CD14-positive monocyte (primary cell): Measurements from ENCODE around the gene ZNF503. TPM values are rescaled to one million over a fixed set of nuclear protein-coding genes. Genes with fewer than 3 reads are reported as not detected.

Source experiments
- DNase-seq, 3 donors: peaks; one replicate each; pipeline ENCODE4 v3.0.0-alpha.2; 2011 to 2022
- H2AFZ ChIP-seq: 2 replicates; pipeline ENCODE4 v1.6.0; 2012; ENCODE audit warnings: mild to moderate bottlenecking, low read depth, low read length, inconsistent platforms; ENCODE audit not compliant: insufficient read depth, poor library complexity, severe bottlenecking
- H3K27ac ChIP-seq, 2 donors: 1 replicate in 1 of 2; 2 replicates in 1 of 2; pipeline ENCODE4 v1.5.1; 2012 to 2013; ENCODE audit warnings: low read length in 2 of 2, control low read depth in 1 of 2, inconsistent platforms in 1 of 2, low read depth in 1 of 2, mild to moderate bottlenecking in 1 of 2
- H3K27me3 ChIP-seq, 2 donors: one replicate each; pipeline versions ENCODE4 v1.6.0 to v1.6.1; 2011 to 2013; ENCODE audit warnings: low read length in 2 of 2; ENCODE audit not compliant: control insufficient read depth in 2 of 2, insufficient read depth in 2 of 2
- H3K36me3 ChIP-seq, 2 donors: replicated peaks in 1 of 2; 1 replicate in 1 of 2; 2 replicates in 1 of 2; pipeline versions ENCODE4 v1.5.1 to v1.6.1; 2012 to 2013; ENCODE audit warnings: low read length in 2 of 2, control low read depth in 1 of 2, inconsistent platforms in 1 of 2, mild to moderate bottlenecking in 1 of 2; ENCODE audit not compliant: insufficient read depth in 2 of 2, control insufficient read depth in 1 of 2
- H3K4me1 ChIP-seq, 2 donors: 1 replicate in 1 of 2; 2 replicates in 1 of 2; pipeline versions ENCODE4 v1.5.1 to v1.6.1; 2012 to 2013; ENCODE audit warnings: low read length in 2 of 2, control low read depth in 1 of 2, inconsistent platforms in 1 of 2, mild to moderate bottlenecking in 1 of 2, moderate library complexity in 1 of 2; ENCODE audit not compliant: insufficient read depth in 2 of 2, control insufficient read depth in 1 of 2
- H3K4me2 ChIP-seq: replicated peaks from 2 replicates; pipeline ENCODE3; 2012; ENCODE audit warnings: low read length, moderate library complexity, mild to moderate bottlenecking; ENCODE audit not compliant: poor library complexity, severe bottlenecking; ENCODE audit errors: extremely low read depth
- H3K4me3 ChIP-seq, 3 experiments: fragments of 200-600 bp in 1 of 3; sonication (generic) in 1 of 3; replicated peaks in 1 of 3; 1 replicate in 2 of 3; 2 replicates in 1 of 3; pipeline ENCODE4 v1.5.1; 2011 to 2013; ENCODE audit warnings: low read length in 3 of 3, mild to moderate bottlenecking in 3 of 3, control low read depth in 2 of 3, low read depth in 2 of 3, inconsistent platforms in 1 of 3, moderate library complexity in 1 of 3
- H3K79me2 ChIP-seq: 2 replicates; pipeline ENCODE4 v1.6.0; 2012; ENCODE audit warnings: mild to moderate bottlenecking, control low read depth, inconsistent platforms, low read length, moderate library complexity; ENCODE audit not compliant: insufficient read depth
- H3K9ac ChIP-seq: 2 replicates; pipeline ENCODE4 v1.6.0; 2017; ENCODE audit warnings: low read length, mild to moderate bottlenecking; ENCODE audit not compliant: insufficient read depth, poor library complexity, severe bottlenecking
- H3K9me3 ChIP-seq, 2 donors: replicated peaks in 1 of 2; 1 replicate in 1 of 2; 2 replicates in 1 of 2; pipeline versions ENCODE4 v1.5.1 to v1.6.1; 2012 to 2013; ENCODE audit warnings: low read length in 2 of 2, control low read depth in 1 of 2; ENCODE audit not compliant: control insufficient read depth in 1 of 2, insufficient read depth in 1 of 2
- H4K20me1 ChIP-seq: 2 replicates; pipeline ENCODE4 v1.6.0; 2012; ENCODE audit warnings: mild to moderate bottlenecking, low read length, control low read depth, moderate library complexity; ENCODE audit not compliant: insufficient read depth
- H3K27ac Mint-ChIP-seq, 7 donors: one replicate each; pipeline ENCODE4 v1.8.0; 2020; ENCODE audit warnings: mild to moderate bottlenecking in 7 of 7, mixed read lengths in 7 of 7, moderate library complexity in 6 of 7, inconsistent platforms in 2 of 7
- H3K27me3 Mint-ChIP-seq, 3 donors: one replicate each; pipeline ENCODE4 v1.8.0; 2021 to 2022; ENCODE audit warnings: low read depth in 3 of 3, mild to moderate bottlenecking in 3 of 3, mixed read lengths in 3 of 3, moderate library complexity in 3 of 3, inconsistent platforms in 1 of 3
- H3K36me3 Mint-ChIP-seq, 2 donors: one replicate each; pipeline ENCODE4 v1.8.0; 2020; ENCODE audit warnings: mixed read lengths in 2 of 2, inconsistent platforms in 1 of 2, mild to moderate bottlenecking in 1 of 2
- H3K4me1 Mint-ChIP-seq: one replicate; pipeline ENCODE4 v1.8.0; 2020; ENCODE audit warnings: mild to moderate bottlenecking, mixed read lengths
- H3K4me3 Mint-ChIP-seq, 2 donors: one replicate each; pipeline ENCODE4 v1.8.0; 2020; ENCODE audit warnings: mild to moderate bottlenecking in 2 of 2, mixed read lengths in 2 of 2, moderate library complexity in 1 of 2
- H3K9me3 Mint-ChIP-seq, 7 donors: one replicate each; pipeline ENCODE4 v1.8.0; 2020 to 2022; ENCODE audit warnings: mixed read lengths in 7 of 7, mild to moderate bottlenecking in 6 of 7, moderate library complexity in 6 of 7, inconsistent platforms in 2 of 7
- WGBS: methylation state at CpG from one replicate; pipeline ENCODE4 v1.1.5; 2013; ENCODE audit warnings: missing lambda C conversion rate; ENCODE audit not compliant: insufficient coverage; 5-methylcytosine and 5-hydroxymethylcytosine counted together
- intact Hi-C, 2 donors: fragments of 100-400 bp; cut with micrococcal nuclease; formaldehyde crosslinking; loops; one replicate each; pipeline versions ENCODE4 v1.15.0 to v1.15.1; 2023
- polyA plus RNA-seq, 3 donors: library from polyadenylated mRNA; depleted of rRNA in 1 of 3; unstranded in 2 of 3; stranded (reverse) in 1 of 3; fragments of 300-500 nt in 2 of 3; fragments of >200 nt in 1 of 3; fragmentation: Illumina TruSeq in 2 of 3; gene quantifications; 1 replicate in 2 of 3; 2 replicates in 1 of 3; pipeline ENCODE4 v1.2.3, GENCODE V29; 2012 to 2021
- TF ChIP-seq, protein P1 (sequence below): fragments of 200-600 bp; IDR thresholded peaks from one replicate; pipeline ENCODE4 v1.8.0; 2022; ENCODE audit warnings: antibody characterized with exemption, mild to moderate bottlenecking

The ZNF503 gene
- polyA plus RNA-seq, 3 donors, result 0.65 to 7.2 (median 1.3) TPM

- intact Hi-C loops, result loop anchor here (2.0 to 10.0 kb wide), 4 partner anchors 50 to 506 kb away; no protein-coding TSS in a partner anchor
- TF ChIP-seq, protein P1, sequence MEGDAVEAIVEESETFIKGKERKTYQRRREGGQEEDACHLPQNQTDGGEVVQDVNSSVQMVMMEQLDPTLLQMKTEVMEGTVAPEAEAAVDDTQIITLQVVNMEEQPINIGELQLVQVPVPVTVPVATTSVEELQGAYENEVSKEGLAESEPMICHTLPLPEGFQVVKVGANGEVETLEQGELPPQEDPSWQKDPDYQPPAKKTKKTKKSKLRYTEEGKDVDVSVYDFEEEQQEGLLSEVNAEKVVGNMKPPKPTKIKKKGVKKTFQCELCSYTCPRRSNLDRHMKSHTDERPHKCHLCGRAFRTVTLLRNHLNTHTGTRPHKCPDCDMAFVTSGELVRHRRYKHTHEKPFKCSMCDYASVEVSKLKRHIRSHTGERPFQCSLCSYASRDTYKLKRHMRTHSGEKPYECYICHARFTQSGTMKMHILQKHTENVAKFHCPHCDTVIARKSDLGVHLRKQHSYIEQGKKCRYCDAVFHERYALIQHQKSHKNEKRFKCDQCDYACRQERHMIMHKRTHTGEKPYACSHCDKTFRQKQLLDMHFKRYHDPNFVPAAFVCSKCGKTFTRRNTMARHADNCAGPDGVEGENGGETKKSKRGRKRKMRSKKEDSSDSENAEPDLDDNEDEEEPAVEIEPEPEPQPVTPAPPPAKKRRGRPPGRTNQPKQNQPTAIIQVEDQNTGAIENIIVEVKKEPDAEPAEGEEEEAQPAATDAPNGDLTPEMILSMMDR, result no peak
- Histone ChIP-seq H3K79me2 (no peaks in the 10 kb centered on the region), H4K20me1 (peaks cover 26% of the 10 kb centered on the region), H3K36me3 (no peaks in the 10 kb centered on the region), H3K9ac (peak overlapping the region; percentile 44), H3K4me2 (peak overlapping the region; percentile 99), H3K4me3 (peak overlapping the region; percentile 52 to 92 (median 86)), H3K27me3 (peaks cover 39 to 51% of the 10 kb centered on the region in 2 donors), H3K27ac (no peak overlapping the region), H3K9me3 (peaks cover 0 to 17% of the 10 kb centered on the region in 2 donors), H2AFZ (peak overlapping the region; percentile 90), H3K4me1 (peaks cover 40 to 55% of the 10 kb centered on the region in 2 donors)
- peaks cover 57 to 75% (median 64%) of the 10 kb centered on the region in 3 donors for H3K27me3 Mint-ChIP-seq
- DNase-seq, result no peak
- peak overlapping the region; percentile 89 to 96 for H3K4me3 Mint-ChIP-seq
- 0% methylated on average over 15 of the region's 27 CpGs for WGBS
- no peak overlapping the region for H3K27ac Mint-ChIP-seq
- H3K36me3 Mint-ChIP-seq, result peaks cover 16% of the 10 kb centered on the region in 2 donors
- peaks cover 0 to 19% (median 12%) of the 10 kb centered on the region in 7 donors for H3K9me3 Mint-ChIP-seq
- peaks cover 41% of the 10 kb centered on the region for H3K4me1 Mint-ChIP-seq
Measured at GRCh38 chr10:75408509-75408875, 6.9 kb upstream of the ZNF503 start.

DNA sequence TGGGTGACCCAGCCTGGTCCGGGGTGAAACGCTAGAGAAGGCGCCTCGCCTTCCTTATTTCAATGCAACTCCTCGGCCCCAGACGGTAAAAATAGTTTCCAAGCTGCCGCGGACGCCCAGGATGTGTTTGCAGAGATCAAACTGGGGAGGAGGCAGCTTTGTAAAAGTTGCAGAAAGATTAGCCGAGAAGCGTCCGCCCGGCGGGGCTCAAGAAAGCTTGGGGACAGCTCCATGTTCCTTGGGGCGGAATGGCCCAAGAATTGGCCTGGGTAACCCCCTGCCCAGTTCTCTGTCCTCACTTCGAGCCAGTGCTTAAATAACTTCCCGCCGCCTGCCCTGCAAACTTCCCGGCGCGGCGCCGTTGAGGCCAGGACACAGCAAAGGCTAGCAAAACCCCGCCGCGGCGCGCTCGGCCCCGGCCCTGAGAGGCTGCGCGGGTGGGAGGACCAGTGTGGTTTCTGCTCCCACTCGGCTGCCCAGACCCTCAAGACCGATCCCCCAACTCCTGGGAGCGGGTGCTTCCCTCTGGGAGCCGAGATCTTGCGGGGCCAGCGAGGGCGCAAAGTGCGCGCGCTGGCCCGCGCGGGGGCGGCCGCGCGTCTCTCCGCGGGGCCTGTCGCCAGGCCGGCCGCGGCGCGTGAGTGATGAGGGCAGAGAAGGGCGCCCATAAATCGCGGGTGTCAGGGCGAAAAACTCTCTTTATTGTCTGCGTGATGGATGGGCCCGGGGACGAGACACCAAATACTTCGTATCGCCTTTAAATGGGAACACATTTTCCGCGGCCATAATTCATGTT, 6.3 kb upstream of the ZNF503 start:
- Mint-ChIP-seq H3K9me3 (peaks cover 0 to 24% (median 17%) of the 10 kb centered on the region in 7 donors), H3K4me3 (peak overlapping the region; percentile 89 to 96), H3K27ac (peak overlapping the region in 2 of 7 donors; percentile 40 to 68), H3K36me3 (peaks cover 18 to 20% of the 10 kb centered on the region in 2 donors), H3K4me1 (peaks cover 47% of the 10 kb centered on the region), H3K27me3 (peaks cover 63 to 80% (median 70%) of the 10 kb centered on the region in 3 donors)
- Histone ChIP-seq H3K9ac (peak overlapping the region; percentile 44), H2AFZ (peak overlapping the region; percentile 90), H3K4me3 (peak overlapping the region; percentile 52 to 92 (median 86)), H4K20me1 (peaks cover 26% of the 10 kb centered on the region), H3K4me1 (peaks cover 46 to 61% of the 10 kb centered on the region in 2 donors), H3K9me3 (peaks cover 0 to 19% of the 10 kb centered on the region in 2 donors), H3K36me3 (no peaks in the 10 kb centered on the region), H3K79me2 (no peaks in the 10 kb centered on the region), H3K4me2 (peak overlapping the region; percentile 99), H3K27ac (no peak overlapping the region), H3K27me3 (peaks cover 42 to 57% of the 10 kb centered on the region in 2 donors)
- intact Hi-C loops, result loop anchor here (2.0 to 10.0 kb wide), 4 partner anchors 51 to 507 kb away; no protein-coding TSS in a partner anchor
- DNase-seq, result peak in 1 of 3 donors; percentile 36
- TF ChIP-seq, protein P1, result peak; percentile 10
- WGBS, result 1% methylated on average over 62 of the region's 68 CpGs
